Stimulated activated naive CD4-positive, alpha-beta T cell treated with Interleukin-2 at 50 U/mL for 16 hours (primary cell): ENCODE results near the gene RAMP3.
"Not testable (repeated sequence)": the region's sequence is repeated elsewhere in the genome, so short reads cannot be mapped to it uniquely, and the experiment has no call there.

ENCODE experiments used
- DNase-seq: peaks from one replicate; lab custom pipeline; 2025; lab: John Stamatoyannopoulos, UW

The RAMP3 gene

DNA sequence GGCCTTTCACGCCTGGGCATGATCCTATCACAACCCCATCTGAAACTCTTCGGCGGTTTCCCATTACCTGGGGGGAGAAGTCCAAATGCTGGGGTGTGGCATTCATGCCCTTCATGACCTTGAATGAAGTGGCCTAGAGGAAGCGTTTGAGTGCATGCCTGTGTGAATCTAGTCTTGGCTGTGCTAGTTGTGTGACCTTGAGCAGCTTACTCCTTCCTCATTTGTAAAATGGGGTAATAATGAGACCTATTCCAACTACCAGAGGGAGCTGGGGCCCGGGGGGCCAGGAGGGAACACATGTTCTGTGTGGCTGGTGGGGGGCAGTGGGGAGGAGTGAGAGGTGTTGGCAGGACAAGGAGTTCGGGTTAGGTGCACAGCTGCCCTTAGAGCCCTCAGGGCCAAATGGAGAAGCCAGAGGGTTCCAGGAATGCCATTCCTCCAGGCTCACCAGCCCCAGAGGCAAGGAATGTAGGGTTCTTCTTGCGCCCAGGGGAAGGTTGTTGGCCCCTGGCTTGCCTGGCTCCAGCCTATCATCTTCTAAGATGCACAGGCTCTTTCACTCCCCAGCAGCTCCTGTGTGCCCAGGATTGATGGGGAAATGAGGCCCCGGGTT lies 24.8 kb upstream of the RAMP3 start:
- no peak for DNase-seq

DNA sequence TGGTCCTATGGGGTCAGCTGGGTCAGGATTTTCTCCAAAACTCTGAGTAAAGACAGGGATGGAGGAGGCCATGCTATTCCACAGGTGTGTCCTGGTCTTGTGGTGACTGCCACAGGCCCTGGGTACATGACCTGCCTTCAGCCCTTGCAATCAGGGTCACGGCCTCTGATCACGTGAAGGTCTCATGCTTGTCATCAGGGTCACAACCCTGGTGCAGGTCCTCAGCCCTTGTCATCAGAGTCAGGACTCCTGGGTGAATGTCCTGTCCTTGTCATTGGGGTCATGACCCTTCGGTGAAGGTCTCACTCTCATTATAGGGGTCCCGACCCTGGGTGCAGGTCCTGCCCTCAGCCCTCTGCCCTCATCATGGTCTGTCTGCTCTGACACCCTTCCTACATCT lies 24.2 kb upstream of the RAMP3 start:
- DNase-seq, result no peak

DNA sequence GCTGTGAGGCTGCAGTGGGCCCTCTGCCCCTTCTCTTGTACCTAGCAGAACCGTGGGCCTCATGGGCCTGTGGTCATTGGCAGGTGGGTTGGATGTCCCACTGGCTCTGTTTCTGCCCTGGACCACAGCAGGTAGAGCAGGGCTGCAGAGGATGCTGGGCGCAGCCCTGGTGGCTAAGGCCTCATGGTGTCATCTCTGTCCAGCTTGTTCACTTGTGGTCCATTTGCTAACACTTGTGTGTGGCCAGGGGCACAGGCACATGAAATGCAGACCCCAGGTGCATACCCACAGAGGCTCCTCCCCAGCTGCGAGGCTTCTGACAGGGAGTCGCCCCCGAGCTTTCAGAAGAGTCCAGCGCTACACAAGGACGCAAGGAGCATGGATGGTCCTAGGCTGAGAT lies 23.7 kb upstream of the RAMP3 start:
- no peak for DNase-seq

DNA sequence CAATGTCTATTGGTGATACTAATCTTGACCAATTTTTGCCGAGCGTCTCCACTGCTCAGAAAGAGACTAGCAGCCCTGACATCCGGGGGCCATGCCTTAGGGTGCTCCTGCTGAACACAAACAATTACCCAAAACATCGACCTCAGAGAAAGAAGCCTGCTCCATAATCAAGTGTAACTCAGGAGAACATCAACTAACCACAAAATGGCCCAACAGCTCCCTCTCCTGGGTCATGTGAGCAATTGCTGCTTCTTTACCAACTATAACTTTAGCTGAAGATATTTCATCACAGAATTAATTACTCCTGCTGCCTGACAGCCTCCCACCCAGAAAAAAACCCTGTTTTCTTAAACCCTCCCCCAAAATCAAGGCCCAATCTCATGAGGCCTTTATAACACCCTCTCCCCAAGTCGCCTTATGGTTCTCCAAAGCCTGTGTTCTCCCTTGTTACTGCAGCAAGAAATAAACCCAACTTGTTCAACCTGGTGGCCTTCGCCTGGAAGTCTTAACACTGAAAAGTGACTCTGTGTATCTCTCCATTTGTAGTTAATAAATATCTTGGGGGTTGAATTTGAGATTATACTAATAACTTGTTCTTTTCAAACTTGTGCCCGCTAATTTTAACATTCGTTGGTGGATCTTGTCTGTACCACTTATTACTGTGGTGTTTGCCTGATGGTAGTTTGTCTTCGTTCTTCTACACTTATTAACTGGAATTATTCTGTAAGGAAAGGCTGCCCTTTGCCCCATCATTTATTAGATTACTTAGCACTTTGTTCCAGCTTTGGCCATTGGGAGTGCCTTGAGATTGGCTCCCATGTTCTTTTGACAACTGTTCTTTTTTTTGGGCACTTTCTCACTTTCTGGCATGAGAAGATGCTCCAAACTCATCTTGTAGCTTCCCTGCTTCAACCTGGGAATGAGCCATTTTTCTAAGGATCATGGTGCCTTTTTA lies 21.2 kb upstream of the RAMP3 start:
- peak; percentile 54 for DNase-seq

DNA sequence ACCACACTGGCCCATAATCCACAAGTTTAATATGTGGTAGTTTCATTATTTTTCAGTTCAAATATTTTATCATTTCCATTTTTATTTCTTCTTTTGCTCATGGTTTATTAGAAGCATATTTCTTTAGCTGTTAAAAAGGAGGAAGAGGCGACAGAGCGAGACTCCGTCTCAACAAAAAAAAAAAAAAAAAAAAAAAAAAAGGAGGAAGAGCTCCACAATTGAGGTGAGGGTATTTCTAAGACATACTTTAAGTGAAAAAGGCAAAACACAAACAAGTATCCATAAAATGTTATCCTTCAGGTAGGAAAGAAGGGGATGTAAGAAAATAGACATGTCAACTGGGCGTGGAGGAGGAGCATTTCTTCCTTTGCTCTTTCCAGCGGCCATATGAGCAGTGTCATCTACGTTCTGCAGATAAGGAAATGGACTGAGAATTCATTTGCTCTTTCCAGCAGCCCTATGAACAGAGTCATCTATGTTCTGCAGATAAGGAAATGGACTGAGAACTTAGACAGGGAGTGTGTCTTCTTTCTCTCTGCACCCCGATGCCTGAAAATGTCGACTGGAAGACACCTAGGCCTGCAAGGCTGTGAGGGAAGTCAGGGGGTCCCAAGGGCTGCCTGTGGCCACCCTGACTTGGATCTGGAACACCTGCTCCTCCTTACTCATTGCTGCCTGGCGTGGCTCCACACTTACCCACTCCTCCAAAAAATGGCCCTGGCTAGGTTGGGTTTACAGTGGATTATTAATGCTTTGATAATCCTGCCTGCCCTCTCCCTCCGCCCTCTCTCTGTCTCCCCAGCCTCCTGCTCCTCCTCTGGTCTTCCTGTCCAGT lies 18.9 kb upstream of the RAMP3 start:
- DNase-seq, result no peak

DNA sequence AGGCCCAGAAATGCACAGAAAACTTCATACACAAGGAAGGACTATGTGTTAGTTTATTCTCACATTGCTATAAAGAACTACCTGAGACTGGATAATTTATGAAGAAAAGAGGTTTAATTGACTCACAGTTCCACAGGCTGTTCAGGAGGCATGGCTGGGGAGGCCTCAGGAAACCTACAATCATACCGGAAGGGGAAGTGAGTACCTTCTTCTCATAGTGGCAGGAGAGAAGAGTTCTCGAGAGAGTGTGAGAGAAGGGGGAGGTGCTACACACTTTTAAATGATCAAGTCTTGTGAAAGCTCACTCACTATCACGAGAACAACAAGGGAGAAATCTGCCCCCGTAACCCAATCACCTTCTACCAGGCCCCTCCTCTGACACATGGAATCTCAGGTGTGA lies 16.8 kb upstream of the RAMP3 start:
- DNase-seq, result no peak

DNA sequence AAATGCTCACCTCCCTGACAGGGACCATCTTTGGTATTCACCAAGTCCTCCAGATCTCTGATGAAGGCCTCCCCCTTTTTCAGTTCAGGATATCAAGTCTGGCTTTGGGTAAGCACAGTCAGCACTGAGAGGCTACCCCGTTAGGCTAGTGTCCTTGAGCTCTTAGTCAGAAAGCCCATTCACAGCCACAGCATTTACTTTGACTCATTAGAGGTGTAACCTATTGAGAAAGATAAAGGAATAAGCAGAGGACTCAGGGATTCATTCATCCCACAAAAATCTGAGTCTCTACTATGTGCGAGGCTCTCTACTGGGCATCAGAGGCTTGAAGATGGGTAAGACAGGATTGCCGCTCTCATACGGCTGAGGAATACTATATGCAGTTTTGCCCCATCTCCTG lies 14.0 kb upstream of the RAMP3 start:
- no peak for DNase-seq

DNA sequence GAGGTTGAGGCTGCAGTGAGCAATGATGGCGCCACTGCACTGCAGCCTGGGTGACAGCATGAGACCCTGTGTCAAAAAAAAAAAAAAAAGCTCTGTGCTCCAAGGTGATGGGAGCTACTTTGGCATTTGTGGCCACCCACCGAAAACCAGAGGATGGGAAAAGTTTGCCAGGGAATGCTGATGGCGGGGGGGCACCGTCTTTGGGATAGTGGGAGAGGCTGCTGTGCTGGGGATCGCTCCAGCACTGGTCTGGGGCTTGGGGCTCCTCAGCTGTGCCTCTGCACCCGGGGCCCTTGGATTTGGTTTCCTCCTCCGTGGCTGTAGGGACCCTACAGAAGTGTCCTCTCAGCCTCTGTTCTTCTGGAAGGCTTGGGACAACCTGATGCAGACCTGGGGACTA lies 11.7 kb upstream of the RAMP3 start:
- DNase-seq, result no peak

DNA sequence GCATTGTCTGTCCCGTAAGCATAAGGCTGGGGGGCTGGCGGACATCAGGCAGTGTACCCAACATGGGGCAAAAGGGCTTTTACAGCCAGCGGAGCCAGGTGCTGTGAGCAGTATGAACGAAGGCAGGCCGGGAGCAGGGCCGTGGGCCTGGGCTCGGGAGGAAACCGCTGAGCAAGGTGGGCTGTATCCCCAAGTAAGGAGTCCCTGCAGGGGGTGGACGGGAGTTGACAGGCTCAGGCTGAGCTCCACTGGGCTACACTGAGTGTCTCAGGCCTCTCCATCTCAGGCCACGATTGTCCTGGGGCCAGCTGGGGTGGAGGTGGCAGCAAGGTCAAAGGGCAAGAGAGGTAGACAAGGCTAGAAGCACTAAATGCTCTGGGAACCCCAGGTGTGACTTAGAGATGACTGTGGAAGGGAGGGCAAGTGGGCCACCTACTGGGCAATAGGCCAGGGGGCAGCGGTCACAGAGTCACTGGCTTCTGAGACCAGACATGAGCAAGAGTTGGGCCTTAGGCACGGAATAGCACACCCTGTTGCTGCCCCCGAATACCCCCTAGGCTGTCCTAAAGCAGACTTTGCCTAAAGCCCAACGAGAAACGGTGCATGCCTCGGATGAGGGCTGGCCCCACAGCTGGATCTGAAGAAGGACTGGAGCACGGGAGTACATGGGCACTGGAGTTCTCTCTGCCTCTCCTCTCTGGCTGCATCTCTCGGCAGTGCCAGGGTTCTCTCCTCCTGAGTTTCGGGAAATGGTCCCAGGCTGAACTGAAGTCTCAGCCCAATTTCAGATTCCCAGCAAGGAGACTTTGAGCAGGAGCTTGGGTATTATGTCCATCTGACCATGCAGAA lies 10.8 kb upstream of the RAMP3 start:
- DNase-seq, result no peak

DNA sequence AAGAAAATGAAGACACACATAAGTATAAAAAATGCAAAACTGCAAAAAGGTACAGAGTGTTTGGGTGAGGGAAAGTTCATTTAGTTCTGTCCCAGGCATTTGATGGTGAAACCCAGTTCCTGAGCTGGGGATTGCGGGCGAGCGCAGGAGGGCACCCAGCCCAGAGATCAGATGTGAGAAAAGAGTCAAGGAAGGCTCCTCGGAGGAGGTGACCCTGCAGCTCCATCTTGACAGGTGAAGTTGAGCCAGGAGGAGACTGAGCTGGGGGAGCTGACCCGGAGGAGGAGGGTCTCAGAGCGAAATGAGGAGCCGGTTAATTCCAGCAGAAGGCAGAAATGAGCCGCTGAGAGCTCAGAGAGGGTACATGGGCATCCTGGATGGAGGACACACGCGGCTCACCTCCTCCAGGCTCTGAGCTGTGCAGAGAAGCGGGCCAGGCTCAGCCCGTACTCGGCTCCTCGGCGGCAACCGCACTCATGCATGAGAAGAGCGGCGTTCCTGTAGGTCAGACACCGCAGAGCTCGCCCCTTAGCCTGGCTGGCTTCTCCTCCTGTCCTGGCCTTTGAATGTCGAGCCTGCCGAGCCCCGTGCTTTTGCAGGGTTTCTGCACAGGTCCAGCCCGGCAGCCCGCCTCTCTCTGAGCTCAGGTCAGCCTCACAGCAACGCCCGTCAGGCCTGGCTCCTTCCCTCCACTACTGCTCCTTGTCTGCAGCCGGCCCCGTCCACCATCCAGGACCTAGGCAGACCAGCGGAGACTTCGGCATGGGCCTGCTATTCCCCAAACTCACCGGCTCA lies 9.5 kb upstream of the RAMP3 start:
- DNase-seq, result no peak

DNA sequence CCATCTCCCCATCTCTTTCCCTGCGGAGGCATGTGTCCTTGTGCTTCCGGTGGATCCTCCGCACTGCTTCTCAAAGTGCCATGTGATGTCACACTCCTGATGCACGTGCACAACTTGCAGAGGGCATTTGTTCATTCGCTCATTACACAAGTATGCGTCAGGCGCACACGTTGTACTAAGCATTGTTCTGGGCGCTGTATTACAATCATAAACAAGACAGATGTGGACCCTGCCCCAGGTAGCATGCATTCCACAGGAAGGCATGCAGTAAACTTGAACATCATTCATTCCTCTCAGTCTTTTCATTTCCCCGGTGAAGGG lies 9.0 kb upstream of the RAMP3 start:
- no peak for DNase-seq

DNA sequence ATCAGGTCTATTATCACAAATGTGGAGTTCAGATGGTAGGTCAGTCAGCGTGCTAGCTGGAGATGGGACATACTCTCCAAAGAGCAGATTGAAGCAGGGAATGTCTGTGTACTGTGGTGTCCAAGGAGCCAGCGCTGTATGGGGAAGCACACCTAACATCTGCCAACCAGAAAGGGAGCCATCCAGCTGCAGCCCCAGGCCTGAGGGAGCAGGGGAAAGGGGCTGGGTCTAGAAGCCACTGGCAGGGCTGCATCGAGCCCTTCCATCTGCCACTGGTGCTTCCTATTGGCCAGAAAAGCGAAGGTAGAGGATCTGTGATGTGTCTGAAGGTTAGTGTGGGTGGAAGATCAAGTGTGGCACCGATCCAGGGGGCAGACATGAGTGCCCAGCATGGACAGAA lies 8.0 kb upstream of the RAMP3 start:
- DNase-seq, result no peak

DNA sequence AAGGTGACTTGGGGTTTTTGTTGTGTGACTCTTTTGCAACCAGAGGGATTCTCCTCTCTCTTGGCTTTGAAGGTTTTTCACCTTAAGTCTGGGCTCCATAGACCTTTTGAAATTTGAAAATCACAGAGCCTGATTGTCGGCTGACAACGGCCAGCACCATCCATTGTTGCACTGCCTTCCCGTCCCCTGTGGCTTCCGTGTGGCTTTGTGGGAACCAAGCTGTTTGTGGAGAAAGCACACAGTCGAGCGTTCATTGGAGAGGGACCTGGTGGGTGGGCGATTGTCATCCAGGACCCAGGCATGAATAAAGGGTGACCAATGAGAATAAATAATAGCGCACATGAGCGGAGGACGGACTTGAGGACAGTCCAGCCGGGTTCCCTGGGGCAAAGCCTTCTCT lies 7.4 kb upstream of the RAMP3 start:
- DNase-seq, result no peak

DNA sequence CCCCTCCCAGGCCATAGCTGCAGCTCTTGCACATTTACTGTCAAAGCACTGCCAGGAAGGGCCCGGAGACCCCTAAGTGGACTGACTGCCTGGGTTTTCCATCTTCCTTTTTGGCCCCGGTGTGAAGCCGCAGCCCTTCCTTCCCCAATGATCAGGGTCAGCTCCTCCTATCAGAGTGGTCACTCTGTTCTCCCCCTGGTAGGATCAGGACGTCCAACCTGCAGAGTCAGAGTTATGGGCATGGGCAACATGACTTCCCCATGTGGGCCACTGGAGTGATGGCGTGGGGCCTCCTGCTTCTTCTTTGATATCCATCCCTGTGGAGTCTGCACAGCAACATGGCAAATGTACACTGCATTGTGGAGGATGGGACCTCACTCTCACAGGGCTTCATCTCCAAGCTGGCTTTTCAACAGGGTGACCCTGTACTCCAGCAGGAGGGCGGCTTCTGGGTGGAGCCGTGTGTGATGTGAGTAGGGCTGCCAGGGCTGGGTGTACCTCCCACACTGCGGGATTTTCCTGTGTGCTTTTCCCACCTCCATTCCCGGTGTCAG lies 6.4 kb upstream of the RAMP3 start:
- DNase-seq, result no peak

DNA sequence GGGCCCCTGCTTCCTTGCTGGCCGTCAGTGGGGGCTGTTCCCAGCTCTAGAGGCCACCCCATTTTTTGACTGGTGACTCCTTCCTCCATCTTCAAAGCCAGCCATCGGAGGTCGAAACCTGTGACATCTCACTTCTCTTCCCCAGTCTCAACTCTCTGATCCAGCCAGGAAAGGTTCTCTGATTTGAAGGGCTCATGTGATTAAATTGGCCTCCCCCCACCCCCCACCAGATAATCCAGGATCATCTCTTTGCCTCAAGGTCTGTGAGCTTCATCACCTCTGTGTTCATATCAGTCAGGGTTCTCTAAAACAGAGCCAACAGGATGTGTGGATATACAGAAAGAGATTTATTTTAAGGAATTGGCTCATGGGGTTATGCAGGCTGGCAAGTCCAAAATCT lies 5.6 kb upstream of the RAMP3 start:
- no peak for DNase-seq

DNA sequence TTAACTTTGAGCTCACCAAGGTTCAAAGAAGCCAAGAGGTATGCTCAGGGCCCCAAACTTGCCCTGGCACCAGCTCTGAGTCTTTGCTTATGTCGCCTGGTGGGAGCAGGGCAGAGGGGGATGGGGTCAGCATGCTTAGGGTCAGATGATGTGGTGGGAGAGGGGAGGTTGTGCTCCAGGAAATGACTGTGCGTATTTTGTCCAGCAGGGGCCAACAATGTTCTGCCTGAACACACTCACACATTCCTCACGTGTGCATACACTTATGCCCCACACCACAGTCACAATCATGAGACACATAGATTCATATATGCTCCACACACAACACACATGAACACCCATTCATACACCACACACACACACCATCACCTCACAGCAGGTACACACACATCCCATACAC lies 4.4 kb upstream of the RAMP3 start:
- no peak for DNase-seq

DNA sequence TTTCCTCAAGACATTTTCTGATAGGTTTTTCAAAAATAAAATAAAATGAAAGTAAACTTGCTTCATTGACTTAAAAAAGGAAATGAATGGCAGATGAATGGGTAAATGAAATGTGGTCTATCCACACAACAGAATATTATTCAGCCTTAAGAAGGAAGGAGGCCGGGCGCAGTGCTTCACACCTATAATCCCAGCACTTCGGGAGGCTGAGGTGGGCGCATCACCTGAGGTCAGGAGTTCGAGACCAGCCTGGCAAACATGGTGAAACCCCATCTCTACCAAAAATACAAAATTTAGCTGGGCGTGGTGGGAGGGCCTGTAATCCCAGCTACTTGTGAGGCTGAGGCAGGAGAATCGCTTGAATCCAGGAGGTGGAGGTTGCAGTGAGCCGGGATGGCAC lies 3.7 kb upstream of the RAMP3 start:
- DNase-seq, result not testable (repeated sequence)

DNA sequence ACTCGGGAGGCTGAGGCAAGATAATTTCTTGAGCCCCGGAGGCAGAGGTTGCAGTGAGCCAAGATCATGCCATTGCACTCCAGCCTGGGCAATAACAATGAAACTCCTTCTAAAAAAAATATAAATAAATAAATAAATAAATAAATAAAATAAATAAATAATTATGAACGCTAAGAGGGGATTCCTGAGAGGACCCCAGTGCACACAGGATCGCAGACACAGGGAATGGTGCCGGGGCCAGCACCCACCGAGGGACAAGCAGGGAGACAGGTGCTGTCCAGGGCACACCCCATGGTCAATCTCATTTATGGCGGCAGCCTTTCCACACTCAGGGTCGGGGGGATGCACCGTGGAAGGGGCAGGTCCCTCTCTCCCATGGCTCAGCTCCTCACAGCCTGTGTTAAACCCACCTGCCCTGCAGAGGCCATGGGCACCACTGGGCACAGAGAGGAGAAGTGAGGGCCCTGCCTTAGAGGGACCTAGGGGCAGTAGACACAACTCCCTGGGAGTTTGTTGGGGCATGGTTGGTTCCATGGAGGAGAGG lies 2.2 kb upstream of the RAMP3 start:
- DNase-seq, result no peak

DNA sequence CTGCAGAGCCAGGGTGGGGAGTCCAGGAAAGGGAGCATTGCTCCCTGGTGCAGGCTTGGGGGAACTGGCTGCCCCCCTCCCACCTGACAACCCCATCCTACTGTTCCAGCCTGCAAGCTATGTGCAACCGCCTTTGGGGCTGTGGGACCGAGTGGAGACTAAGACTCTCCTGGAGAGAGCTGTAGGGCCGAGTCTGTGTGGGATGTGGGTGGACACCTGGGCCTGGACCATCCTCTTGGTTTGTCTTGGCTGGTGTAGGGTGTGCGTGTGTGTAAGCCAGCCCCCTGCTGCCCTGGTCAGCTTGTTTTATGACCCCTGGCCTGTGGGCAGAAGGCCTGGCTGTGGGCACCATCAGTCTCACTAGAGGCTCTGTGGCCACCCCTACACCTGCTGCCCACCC lies 1.6 kb upstream of the RAMP3 start:
- no peak for DNase-seq

DNA sequence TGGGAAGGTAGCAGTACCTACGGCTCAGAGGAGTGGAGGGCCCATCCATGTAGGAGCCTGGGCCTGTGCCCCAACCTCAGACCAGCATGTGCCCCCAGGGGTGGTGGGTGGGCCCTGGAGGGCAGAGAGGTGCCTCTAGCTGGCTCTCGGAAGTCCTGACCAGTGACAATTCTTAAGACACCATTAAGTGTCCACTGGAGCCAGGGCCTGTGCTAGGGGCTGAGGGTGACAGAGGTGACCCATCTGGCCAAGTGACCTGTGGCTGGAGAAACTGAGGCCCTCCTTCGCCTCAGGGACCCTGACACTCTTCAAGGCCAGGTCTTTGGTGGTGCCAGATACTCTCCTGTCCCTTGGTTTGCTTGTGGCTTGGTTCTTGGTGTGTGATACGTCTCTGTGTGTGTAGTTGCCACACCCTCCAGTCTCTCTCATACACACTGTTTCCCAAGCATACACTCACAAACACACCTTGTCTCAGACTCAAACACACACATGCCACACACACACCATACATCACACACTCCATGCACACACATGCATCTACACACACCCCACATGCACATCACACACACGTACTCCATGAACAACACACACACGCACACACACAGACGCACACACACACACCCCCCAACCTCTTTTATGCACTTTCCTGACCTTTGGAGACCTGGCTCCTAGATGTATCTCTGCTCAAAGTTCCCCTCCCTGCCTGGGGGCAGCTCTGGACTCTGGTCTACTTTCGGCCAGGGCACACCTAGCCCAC lies 897 bp upstream of the RAMP3 start:
- DNase-seq, result no peak
